ENCODE results near the gene TOMM20.

DNA sequence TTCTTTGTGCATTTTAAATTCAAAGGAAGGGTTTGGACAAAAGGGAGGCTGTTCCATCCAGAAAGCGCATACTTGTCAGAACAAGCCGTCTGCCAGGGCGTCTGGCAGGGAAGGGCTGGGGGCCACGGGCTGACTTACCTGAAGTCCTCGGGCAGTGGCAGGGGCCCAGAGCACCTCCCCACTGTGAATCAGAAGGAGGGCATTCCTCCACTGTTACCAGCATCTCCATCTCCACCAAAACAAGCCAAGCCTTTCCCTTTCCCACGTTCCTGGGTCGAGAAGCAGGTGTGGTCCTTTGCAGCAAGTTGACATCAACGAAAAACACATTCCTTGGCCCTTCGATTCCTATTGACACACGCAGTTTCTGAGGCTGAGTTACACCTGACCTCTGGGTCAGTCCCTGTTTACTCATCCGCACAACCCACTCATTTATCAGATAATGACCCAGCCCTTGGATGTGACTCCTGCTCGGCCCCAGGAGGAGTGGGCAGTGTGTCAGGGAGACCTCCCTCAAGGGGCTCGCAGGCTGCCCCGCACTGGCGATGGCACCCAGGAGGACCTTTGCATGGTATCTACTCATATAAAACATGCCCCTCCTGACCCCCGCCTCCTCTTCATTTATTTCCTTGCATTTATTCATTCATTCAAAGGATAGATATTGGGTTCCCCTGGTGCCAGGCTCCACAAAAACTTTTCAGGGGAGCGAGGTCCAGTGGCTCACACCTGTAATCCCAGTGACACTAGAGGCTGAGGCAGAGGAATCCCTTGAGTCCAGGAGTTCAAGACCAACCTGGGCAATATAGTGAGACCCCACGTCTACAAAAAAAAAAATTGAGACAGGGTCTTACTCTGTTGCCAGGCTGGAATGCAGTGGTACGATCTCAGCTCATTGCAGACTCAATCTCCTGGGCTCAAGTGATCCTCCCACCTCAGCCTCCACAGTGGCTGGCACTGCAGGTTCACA is 60.2 kb downstream of the TOMM20 start:
- TF ChIP-seq, protein P1, sequence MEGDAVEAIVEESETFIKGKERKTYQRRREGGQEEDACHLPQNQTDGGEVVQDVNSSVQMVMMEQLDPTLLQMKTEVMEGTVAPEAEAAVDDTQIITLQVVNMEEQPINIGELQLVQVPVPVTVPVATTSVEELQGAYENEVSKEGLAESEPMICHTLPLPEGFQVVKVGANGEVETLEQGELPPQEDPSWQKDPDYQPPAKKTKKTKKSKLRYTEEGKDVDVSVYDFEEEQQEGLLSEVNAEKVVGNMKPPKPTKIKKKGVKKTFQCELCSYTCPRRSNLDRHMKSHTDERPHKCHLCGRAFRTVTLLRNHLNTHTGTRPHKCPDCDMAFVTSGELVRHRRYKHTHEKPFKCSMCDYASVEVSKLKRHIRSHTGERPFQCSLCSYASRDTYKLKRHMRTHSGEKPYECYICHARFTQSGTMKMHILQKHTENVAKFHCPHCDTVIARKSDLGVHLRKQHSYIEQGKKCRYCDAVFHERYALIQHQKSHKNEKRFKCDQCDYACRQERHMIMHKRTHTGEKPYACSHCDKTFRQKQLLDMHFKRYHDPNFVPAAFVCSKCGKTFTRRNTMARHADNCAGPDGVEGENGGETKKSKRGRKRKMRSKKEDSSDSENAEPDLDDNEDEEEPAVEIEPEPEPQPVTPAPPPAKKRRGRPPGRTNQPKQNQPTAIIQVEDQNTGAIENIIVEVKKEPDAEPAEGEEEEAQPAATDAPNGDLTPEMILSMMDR (conservative IDR thresholded peaks at IDR 0.05 in 1 of 2, IDR thresholded peaks at IDR 0.05 in 1 of 2; ENCODE audit: low read depth in 1 of 2, low read length in 2 of 2): no peak
- TF ChIP-seq EZH2 (IDR thresholded peaks at IDR 0.05; ENCODE audit: low read length, missing control alignments): no peak
